Heart right ventricle (tissue), 16 donors: ENCODE data around the gene LDHAL6B. TPM values are rescaled to one million over a fixed set of nuclear protein-coding genes. Genes with fewer than 3 reads are reported as not detected.

ENCODE experiments used
- ATAC-seq, 8 donors: fragments of 200-7000 bp; cut with Tn5 transposase; one replicate each; pipeline ENCODE4 v1.9.1; 2020; ENCODE audit warnings: mild to moderate bottlenecking in 8 of 8, moderate library complexity in 8 of 8, moderate number of reproducible peaks in 1 of 8
- DNase-seq, 2 donors: peaks; one replicate each; pipeline ENCODE4 v3.0.0-alpha.2; 2020
- H3K27ac ChIP-seq, 10 donors: fragments of 200-600 bp; sonication (generic) in 2 of 10; one replicate each; pipeline versions ENCODE4 v1.5.0 to v1.8.0; 2020 to 2022; ENCODE audit warnings: mild to moderate bottlenecking in 3 of 10
- H3K27me3 ChIP-seq, 7 donors: fragments of 200-600 bp; one replicate each; pipeline ENCODE4 v1.8.0; 2021 to 2022; ENCODE audit warnings: mild to moderate bottlenecking in 2 of 7
- H3K36me3 ChIP-seq, 9 donors: fragments of 200-600 bp; sonication (generic) in 1 of 9; one replicate each; pipeline versions ENCODE4 v1.5.0 to v1.8.0; 2020 to 2022; ENCODE audit warnings: mild to moderate bottlenecking in 2 of 9
- H3K4me1 ChIP-seq, 9 donors: fragments of 200-600 bp; sonication (generic) in 1 of 9; one replicate each; pipeline versions ENCODE4 v1.5.0 to v1.8.0; 2020 to 2022; ENCODE audit warnings: mild to moderate bottlenecking in 4 of 9
- H3K4me3 ChIP-seq, 10 donors: fragments of 200-600 bp; sonication (generic) in 2 of 10; one replicate each; pipeline versions ENCODE4 v1.5.0 to v1.8.0; 2020 to 2022; ENCODE audit warnings: mild to moderate bottlenecking in 7 of 10, moderate library complexity in 2 of 10
- H3K9me3 ChIP-seq, 11 donors: fragments of 200-600 bp in 10 of 11; sonication (generic) in 2 of 11; one replicate each; pipeline versions ENCODE4 v1.5.0 to v1.8.0; 2013 to 2022; ENCODE audit warnings: mild to moderate bottlenecking in 2 of 11, control low read depth in 1 of 11, moderate library complexity in 1 of 11
- WGBS, 2 donors: extraction: QIAGEN DNeasy Blood & Tissue Kit; methylation state at CpG; one replicate each; pipeline ENCODE4 v1.1.7; 2013; ENCODE audit warnings: inconsistent platforms in 1 of 2; 5-methylcytosine and 5-hydroxymethylcytosine counted together
- intact Hi-C, 10 donors: fragments of 100-400 bp; cut with DNase I; formaldehyde crosslinking; loops; one replicate each; pipeline versions ENCODE4 v1.11.1 to v1.14.2; 2022
- polyA plus RNA-seq, 2 donors: library from polyadenylated mRNA; stranded (reverse); fragments of 200-250 nt; gene quantifications; one replicate each; pipeline ENCODE4 v1.2.3, GENCODE V29; 2013
- total RNA-seq, 10 donors: library from RNA; stranded (reverse); fragmentation: NEBNext Ultra II Directional in 3 of 10; extraction: Animal tissue kit (Norgen Biotek cat#: 25700) in 3 of 10; gene quantifications; one replicate each; pipeline versions ENCODE4 v1.2.1 to v1.2.4, GENCODE V29; 2021 to 2023
- TF ChIP-seq, protein P1 (sequence below), 9 donors: fragments of 200-600 bp; sonication (generic) in 2 of 9; IDR thresholded peaks; one replicate each; pipeline versions ENCODE4 v1.5.0 to v1.8.0; 2021 to 2022; ENCODE audit warnings: antibody characterized with exemption in 9 of 9, mild to moderate bottlenecking in 5 of 9, moderate library complexity in 1 of 9
- donor health status: Arrhythmogenic right ventricular cardiomyopathy.
- donor health status: ischemic (EF 13 %, LVEDD 7.1; RV severe dilation, severe dysfunction).
- donor health status: healthy with polysubstance abuse.
- donor health status: DM: no; HTN: yes; CAD: no.
- donor health status: DM: no; HTN: no; CAD: no.
- donor health status: ischemic (EF 25% LVEDD 6.9; RV normal size, moderate dysfunction).
- donor health status: ischemic (EF 25% LVEDD 5.7; RV mildly dilated, moderate dysfunction).
- donor health status: healthy.
- donor health status: DM: yes; HTN: yes; CAD: no.
- donor health status: Ischemic cardiomyopathy.
- donor health status: ischemic (EF 35%, LVEDD 5.7; RV mildly dilated, moderate dysfunction).
- donor health status: nonischemic (EF 11% LVEDD 7.7; RV severe dilation, severe dysfunction).
- donor health status: DM: yes; HTN: yes; CAD: no.
- donor health status: PGD.
- donor health status: ischemic (EF 29% LVEDD 5.4; RV normal size, mild dysfunction).
- donor health status: nonischemic (EF 23%, LVEDD 6.1; RV moderate dilation, normal function).

The LDHAL6B gene
- total and polyA plus RNA-seq, 12 donors = not detected

DNA sequence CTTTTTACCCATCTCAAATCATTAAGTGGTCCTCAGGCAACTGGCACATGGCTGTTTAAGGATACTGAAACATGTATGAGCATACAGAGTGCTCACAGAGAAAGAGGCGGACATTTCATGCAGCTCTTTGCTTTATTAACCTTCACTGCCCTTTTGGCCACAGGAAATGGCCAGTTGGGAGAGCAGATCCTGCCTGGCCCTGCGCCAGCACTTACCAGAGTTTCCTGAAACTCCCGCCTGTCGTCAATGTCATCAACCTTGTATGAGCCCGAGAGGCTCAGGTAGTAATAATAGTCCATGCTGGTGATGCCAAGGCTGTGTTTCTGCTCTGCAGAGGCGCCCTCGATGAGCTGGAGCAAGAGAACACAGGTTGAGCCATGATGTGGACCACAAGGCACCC, 17.8 kb downstream of the LDHAL6B start:
- Histone ChIP-seq H3K27me3 (no peaks in the 10 kb centered on the region), H3K9me3 (no peaks in the 10 kb centered on the region), H3K4me1 (peaks cover 3 to 47% (median 31%) of the 10 kb centered on the region in 9 donors), H3K36me3 (peaks cover 0 to 66% (median 0%) of the 10 kb centered on the region in 9 donors), H3K27ac (peak overlapping the region in 1 of 10 donors; percentile 34), H3K4me3 (no peak overlapping the region)
- ATAC-seq (peak in 6 of 8 donors; percentile 7 to 63 (median 50)), DNase-seq (peak; percentile 52)
- WGBS, 2 donors = 62 to 67% methylated on average over 7 of the region's 7 CpGs
- TF ChIP-seq, protein P1, sequence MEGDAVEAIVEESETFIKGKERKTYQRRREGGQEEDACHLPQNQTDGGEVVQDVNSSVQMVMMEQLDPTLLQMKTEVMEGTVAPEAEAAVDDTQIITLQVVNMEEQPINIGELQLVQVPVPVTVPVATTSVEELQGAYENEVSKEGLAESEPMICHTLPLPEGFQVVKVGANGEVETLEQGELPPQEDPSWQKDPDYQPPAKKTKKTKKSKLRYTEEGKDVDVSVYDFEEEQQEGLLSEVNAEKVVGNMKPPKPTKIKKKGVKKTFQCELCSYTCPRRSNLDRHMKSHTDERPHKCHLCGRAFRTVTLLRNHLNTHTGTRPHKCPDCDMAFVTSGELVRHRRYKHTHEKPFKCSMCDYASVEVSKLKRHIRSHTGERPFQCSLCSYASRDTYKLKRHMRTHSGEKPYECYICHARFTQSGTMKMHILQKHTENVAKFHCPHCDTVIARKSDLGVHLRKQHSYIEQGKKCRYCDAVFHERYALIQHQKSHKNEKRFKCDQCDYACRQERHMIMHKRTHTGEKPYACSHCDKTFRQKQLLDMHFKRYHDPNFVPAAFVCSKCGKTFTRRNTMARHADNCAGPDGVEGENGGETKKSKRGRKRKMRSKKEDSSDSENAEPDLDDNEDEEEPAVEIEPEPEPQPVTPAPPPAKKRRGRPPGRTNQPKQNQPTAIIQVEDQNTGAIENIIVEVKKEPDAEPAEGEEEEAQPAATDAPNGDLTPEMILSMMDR (IDR thresholded peaks at IDR 0.05) = no peak
- intact Hi-C loops = loop anchor here in 2 of 10 donors (5.0 kb wide), 2 partner anchors 47 to 148 kb away; partner anchors contain the start of gene MYO1E (in 1 of the 2)

DNA sequence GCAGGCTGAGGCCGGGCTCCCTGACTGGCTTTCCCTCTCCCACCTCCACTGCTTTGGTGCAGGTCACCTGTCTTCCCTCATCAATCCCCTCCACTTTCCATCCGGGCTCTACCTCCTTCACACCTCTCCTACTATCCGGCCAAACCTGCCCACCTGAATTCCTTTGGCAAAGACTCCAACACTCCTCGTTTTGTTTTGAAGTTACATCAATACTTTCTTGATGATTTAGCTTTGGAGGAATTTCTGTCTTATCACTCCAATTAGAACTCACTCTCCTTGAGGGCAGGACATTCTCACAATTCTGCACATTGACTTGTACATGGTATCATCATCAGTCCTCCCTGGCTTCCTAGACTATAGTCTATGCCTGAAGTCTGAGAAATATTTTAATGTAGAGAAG, 20.4 kb downstream of the LDHAL6B start:
- Histone ChIP-seq H3K27me3 (no peaks in the 10 kb centered on the region), H3K27ac (no peak overlapping the region), H3K4me3 (no peak overlapping the region), H3K9me3 (no peaks in the 10 kb centered on the region), H3K36me3 (peaks cover 0 to 52% (median 0%) of the 10 kb centered on the region in 9 donors), H3K4me1 (peaks cover 4 to 57% (median 37%) of the 10 kb centered on the region in 9 donors)
- TF ChIP-seq, protein P1 (IDR thresholded peaks at IDR 0.05) = no peak
- 84% methylated on average over 4 of the region's 4 CpGs for WGBS, 2 donors
- intact Hi-C loops = no loop called here
- ATAC-seq (no peak), DNase-seq (no peak)

DNA sequence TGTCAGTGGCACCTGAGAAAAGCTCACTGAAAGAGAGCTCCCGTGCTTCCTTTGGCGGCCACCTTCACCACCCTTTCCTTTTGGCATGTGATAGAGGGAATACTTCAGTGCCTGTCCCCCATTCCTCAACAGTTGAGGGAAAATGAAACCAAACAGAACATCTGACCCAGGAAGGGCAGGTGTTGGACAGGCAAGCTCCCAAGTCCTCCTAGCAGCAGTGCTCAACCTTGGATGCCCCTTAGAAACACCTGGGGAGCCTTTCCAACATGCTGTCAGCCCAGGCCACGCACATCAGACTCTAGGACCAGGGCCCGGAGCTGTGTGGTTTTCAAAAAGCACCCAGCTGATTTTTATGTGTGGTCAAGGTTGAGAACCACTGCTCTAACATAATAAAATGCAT, 22.4 kb downstream of the LDHAL6B start:
- Histone ChIP-seq H3K4me1 (peaks cover 8 to 52% (median 33%) of the 10 kb centered on the region in 9 donors), H3K9me3 (no peaks in the 10 kb centered on the region), H3K36me3 (peaks cover 0 to 34% (median 0%) of the 10 kb centered on the region in 9 donors), H3K27ac (no peak overlapping the region), H3K27me3 (no peaks in the 10 kb centered on the region), H3K4me3 (no peak overlapping the region)
- TF ChIP-seq, protein P1 (IDR thresholded peaks at IDR 0.05) = no peak
- 75 to 79% methylated on average over 4 of the region's 4 CpGs for WGBS, 2 donors
- DNase-seq (no peak), ATAC-seq (no peak)
- intact Hi-C loops = no loop called here

DNA sequence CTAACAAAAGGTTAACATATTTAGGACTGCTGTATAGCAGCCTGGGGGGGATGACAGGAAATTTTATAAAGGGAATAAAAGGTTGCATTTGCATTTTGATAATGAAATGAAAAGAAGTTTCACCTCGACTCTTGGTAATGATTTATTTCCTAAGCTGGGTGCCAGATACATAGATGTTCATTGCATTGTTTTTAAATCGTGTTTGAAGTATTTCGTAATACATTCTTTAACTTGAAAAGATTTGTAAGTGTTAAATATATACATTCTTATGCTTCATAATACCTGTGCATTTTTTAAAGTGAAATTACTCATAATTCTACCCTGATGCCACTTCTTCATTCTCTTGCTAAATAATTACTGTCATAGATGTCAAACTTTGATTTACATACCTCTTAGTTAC, 22.8 kb downstream of the LDHAL6B start:
- WGBS, 2 donors = 87% methylated on average over 3 of the region's 3 CpGs
- no peak overlapping the region for H3K27ac ChIP-seq
- H3K4me3 ChIP-seq = no peak overlapping the region
- no peaks in the 10 kb centered on the region for H3K27me3 ChIP-seq
- TF ChIP-seq, protein P1 (IDR thresholded peaks at IDR 0.05) = no peak
- H3K9me3 ChIP-seq = no peaks in the 10 kb centered on the region
- intact Hi-C loops = no loop called here
- no peak for DNase-seq
- peaks cover 0 to 30% (median 0%) of the 10 kb centered on the region in 9 donors for H3K36me3 ChIP-seq
- ATAC-seq = no peak
- peaks cover 7 to 47% (median 29%) of the 10 kb centered on the region in 9 donors for H3K4me1 ChIP-seq
